B cell (primary cell): Measurements from ENCODE around the gene CD244. TPM values are rescaled to one million over a fixed set of nuclear protein-coding genes. Genes with fewer than 3 reads are reported as not detected.

Experiments used
- ATAC-seq: fragments of 200-7000 bp; cut with Tn5 transposase; one replicate; pipeline ENCODE4 v1.10.0; 2021; ENCODE audit warnings: low read depth, mild to moderate bottlenecking, moderate number of reproducible peaks, moderate library complexity
- CTCF ChIA-PET: fragments of 350-600 bp; sonication (Branson Sonifier 250); formaldehyde crosslinking; loops from one replicate; lab custom pipeline; 2021; ENCODE audit warnings: antibody characterized with exemption, inconsistent platforms; lab: Charles Lee
- POLR2A ChIA-PET: fragments of 350-600 bp; sonication (Branson Sonifier 250); formaldehyde crosslinking; loops from one replicate; lab custom pipeline; 2021; ENCODE audit warnings: antibody characterized with exemption; lab: Charles Lee
- DNase-seq: peaks from one replicate; pipeline ENCODE4 v3.0.0; 2013
- H2AFZ ChIP-seq: 2 replicates; pipeline ENCODE4 v1.6.1; 2012; ENCODE audit warnings: mild to moderate bottlenecking, low read depth, low read length; ENCODE audit not compliant: insufficient read depth, poor library complexity, severe bottlenecking
- H3K27ac ChIP-seq, 2 donors: 1 replicate in 1 of 2; 2 replicates in 1 of 2; pipeline ENCODE4 v1.5.1; 2012 to 2013; ENCODE audit warnings: low read length in 2 of 2, mild to moderate bottlenecking in 2 of 2, moderate library complexity in 1 of 2
- H3K27me3 ChIP-seq, 4 experiments: fragments of 200-600 bp in 1 of 4; sonication (generic) in 1 of 4; replicated peaks in 1 of 4; 1 replicate in 2 of 4; 2 replicates in 2 of 4; pipeline versions ENCODE4 v1.6.1 to v1.7.0; 2013 to 2016; ENCODE audit warnings: low read length in 3 of 4, mild to moderate bottlenecking in 2 of 4, mixed read lengths in 1 of 4, moderate library complexity in 1 of 4; ENCODE audit not compliant: insufficient read depth in 4 of 4, control insufficient read depth in 3 of 4; ENCODE audit errors: control extremely low read depth in 1 of 4
- H3K36me3 ChIP-seq, 2 experiments: replicated peaks in 1 of 2; 1 replicate in 1 of 2; 2 replicates in 1 of 2; pipeline versions ENCODE4 v1.6.1 to v1.7.1; 2013; ENCODE audit warnings: low read length in 1 of 2; ENCODE audit not compliant: insufficient read depth in 2 of 2, control insufficient read depth in 1 of 2; ENCODE audit errors: control extremely low read depth in 1 of 2, extremely low read depth in 1 of 2
- H3K4me1 ChIP-seq, 2 donors: fragments of 200-600 bp in 1 of 2; sonication (generic) in 1 of 2; 1 replicate in 1 of 2; 2 replicates in 1 of 2; pipeline versions ENCODE4 v1.5.1 to v1.6.1; 2013 to 2017; ENCODE audit warnings: low read length in 2 of 2; ENCODE audit not compliant: control insufficient read depth in 2 of 2, insufficient read depth in 2 of 2
- H3K4me2 ChIP-seq: replicated peaks from 2 replicates; pipeline ENCODE3; 2012; ENCODE audit warnings: mild to moderate bottlenecking, low read depth, low read length; ENCODE audit not compliant: poor library complexity, severe bottlenecking
- H3K4me3 ChIP-seq, 5 experiments: fragments of 200-600 bp in 1 of 5; sonication (generic) in 1 of 5; 1 replicate in 3 of 5; 2 replicates in 2 of 5; pipeline versions ENCODE4 v1.5.1 to v1.7.0; 2011 to 2016; ENCODE audit warnings: low read length in 4 of 5, mild to moderate bottlenecking in 4 of 5, low read depth in 2 of 5, control low read depth in 1 of 5, moderate library complexity in 1 of 5; ENCODE audit not compliant: insufficient read depth in 1 of 5; ENCODE audit errors: control extremely low read depth in 1 of 5, extremely low read depth in 1 of 5
- H3K79me2 ChIP-seq: fragments of 200-600 bp; sonication (generic); one replicate; pipeline ENCODE4 v1.6.0; 2016; ENCODE audit warnings: low read length; ENCODE audit not compliant: control insufficient read depth, insufficient read depth
- H3K9ac ChIP-seq: fragments of 200-600 bp; sonication (generic); 2 replicates; pipeline ENCODE4 v1.6.1; 2017; ENCODE audit warnings: mild to moderate bottlenecking, low read length, moderate library complexity
- H3K9me3 ChIP-seq, 3 donors: one replicate each; pipeline versions ENCODE4 v1.6.1 to v1.7.1; 2013; ENCODE audit warnings: low read length in 2 of 3; ENCODE audit not compliant: control insufficient read depth in 2 of 3, insufficient read depth in 1 of 3; ENCODE audit errors: control extremely low read depth in 1 of 3
- H4K20me1 ChIP-seq: 2 replicates; pipeline ENCODE4 v1.6.0; 2012; ENCODE audit warnings: mild to moderate bottlenecking, low read length; ENCODE audit not compliant: insufficient read depth, control insufficient read depth, poor library complexity, severe bottlenecking
- H3K27ac Mint-ChIP-seq: one replicate; pipeline ENCODE4 v1.8.0; 2021; ENCODE audit warnings: mixed read lengths
- H3K27me3 Mint-ChIP-seq: one replicate; pipeline ENCODE4 v1.8.0; 2021; ENCODE audit warnings: mixed read lengths
- H3K4me1 Mint-ChIP-seq: one replicate; pipeline ENCODE4 v1.8.0; 2021; ENCODE audit warnings: mixed read lengths
- H3K4me3 Mint-ChIP-seq: one replicate; pipeline ENCODE4 v1.8.0; 2021; ENCODE audit warnings: mixed read lengths
- H3K9me3 Mint-ChIP-seq: one replicate; pipeline ENCODE4 v1.8.0; 2022; ENCODE audit warnings: mixed read lengths; ENCODE audit not compliant: insufficient read depth
- EZH2 ChIP-seq: IDR thresholded peaks from 2 replicates; pipeline ENCODE4 v1.6.1; 2012; ENCODE audit warnings: borderline replicate concordance, low read depth, mild to moderate bottlenecking, moderate library complexity, low read length; ENCODE audit not compliant: insufficient read depth, poor library complexity, severe bottlenecking
- WGBS: methylation state at CpG from one replicate; pipeline ENCODE4 v1.1.5; 2013; ENCODE audit warnings: missing lambda C conversion rate; ENCODE audit not compliant: insufficient coverage; 5-methylcytosine and 5-hydroxymethylcytosine counted together
- intact Hi-C: fragments of 100-400 bp; cut with micrococcal nuclease; formaldehyde crosslinking; loops from one replicate; pipeline ENCODE4 v1.10.0; 2022
- polyA plus RNA-seq: library from polyadenylated mRNA; depleted of rRNA; stranded (reverse); fragments of >200 nt; gene quantifications from 2 replicates; pipeline ENCODE4 v1.2.3, GENCODE V29; 2012
- total RNA-seq, 2 donors: library from RNA; stranded (reverse); fragments of 120-200 nt in 1 of 2; gene quantifications; 1 replicate in 1 of 2; 2 replicates in 1 of 2; pipeline versions ENCODE4 v1.2.3 to v1.2.4, GENCODE V29; 2013 to 2022
- TF ChIP-seq, protein P1 (sequence below): fragments of 200-600 bp; IDR thresholded peaks from one replicate; pipeline ENCODE4 v1.8.0; 2022; ENCODE audit warnings: antibody characterized with exemption, mild to moderate bottlenecking

The CD244 gene
- total and polyA plus RNA-seq, 2 donors (not counting 1 experiment from before 2014, with no cell fraction given), result 0.31 TPM; not detected in 1

DNA sequence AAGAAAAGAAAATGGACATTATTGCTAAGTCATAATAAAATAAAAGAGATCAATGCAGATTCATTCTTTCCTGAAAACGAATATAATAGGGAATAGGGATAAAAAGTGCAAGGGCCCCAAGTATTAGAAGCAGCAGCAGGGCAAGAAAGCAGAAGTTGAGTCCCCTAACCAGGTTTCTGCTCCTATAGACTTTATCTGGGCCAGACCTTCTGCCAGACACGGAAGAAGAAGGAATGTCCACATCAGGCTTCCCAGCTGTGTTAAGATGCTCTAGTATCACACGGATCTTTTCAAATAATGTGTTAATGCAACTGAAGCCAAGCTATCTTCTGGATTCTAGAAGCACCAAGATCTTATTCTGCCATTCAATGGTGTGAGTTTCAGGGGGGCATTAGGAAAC is 26.9 kb downstream of the CD244 start:
- intact Hi-C loops, result loop anchor here (1.0 to 10.0 kb wide), 4 partner anchors 38 to 297 kb away; partner anchors contain the start of genes DEDD, ITLN1 and LY9
- Histone ChIP-seq H3K27me3 (no peaks in the 10 kb centered on the region), H3K36me3 (no peaks in the 10 kb centered on the region), H2AFZ (no peak overlapping the region), H4K20me1 (no peaks in the 10 kb centered on the region), H3K4me3 (no peak overlapping the region), H3K4me2 (no peak overlapping the region), H3K9ac (no peak overlapping the region), H3K27ac (no peak overlapping the region), H3K4me1 (peaks cover 31 to 33% of the 10 kb centered on the region in 2 donors), H3K9me3 (no peaks in the 10 kb centered on the region), H3K79me2 (no peaks in the 10 kb centered on the region)
- peak; percentile 42 for DNase-seq
- no peaks in the 10 kb centered on the region for H3K27me3 Mint-ChIP-seq
- no peaks in the 10 kb centered on the region for H3K9me3 Mint-ChIP-seq
- ChIA-PET CTCF (interaction anchor here (0.6 to 6.6 kb wide), 15 partner anchors 21 to 304 kb away, joined by 3 to 111 read pairs (median 4); partner anchors contain the start of gene ITLN2), POLR2A (interaction anchor here (0.5 kb wide), 1 partner anchor 348 kb away, joined by 15 read pairs; no protein-coding TSS in a partner anchor)
- 41% methylated on average over 2 of the region's 3 CpGs for WGBS
- H3K27ac Mint-ChIP-seq, result peak overlapping the region; percentile 85
- H3K4me3 Mint-ChIP-seq, result no peak overlapping the region
- ATAC-seq, result no peak
- peaks cover 39% of the 10 kb centered on the region for H3K4me1 Mint-ChIP-seq
- TF ChIP-seq, protein P1, sequence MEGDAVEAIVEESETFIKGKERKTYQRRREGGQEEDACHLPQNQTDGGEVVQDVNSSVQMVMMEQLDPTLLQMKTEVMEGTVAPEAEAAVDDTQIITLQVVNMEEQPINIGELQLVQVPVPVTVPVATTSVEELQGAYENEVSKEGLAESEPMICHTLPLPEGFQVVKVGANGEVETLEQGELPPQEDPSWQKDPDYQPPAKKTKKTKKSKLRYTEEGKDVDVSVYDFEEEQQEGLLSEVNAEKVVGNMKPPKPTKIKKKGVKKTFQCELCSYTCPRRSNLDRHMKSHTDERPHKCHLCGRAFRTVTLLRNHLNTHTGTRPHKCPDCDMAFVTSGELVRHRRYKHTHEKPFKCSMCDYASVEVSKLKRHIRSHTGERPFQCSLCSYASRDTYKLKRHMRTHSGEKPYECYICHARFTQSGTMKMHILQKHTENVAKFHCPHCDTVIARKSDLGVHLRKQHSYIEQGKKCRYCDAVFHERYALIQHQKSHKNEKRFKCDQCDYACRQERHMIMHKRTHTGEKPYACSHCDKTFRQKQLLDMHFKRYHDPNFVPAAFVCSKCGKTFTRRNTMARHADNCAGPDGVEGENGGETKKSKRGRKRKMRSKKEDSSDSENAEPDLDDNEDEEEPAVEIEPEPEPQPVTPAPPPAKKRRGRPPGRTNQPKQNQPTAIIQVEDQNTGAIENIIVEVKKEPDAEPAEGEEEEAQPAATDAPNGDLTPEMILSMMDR, result no peak
- TF ChIP-seq EZH2, result no peak

DNA sequence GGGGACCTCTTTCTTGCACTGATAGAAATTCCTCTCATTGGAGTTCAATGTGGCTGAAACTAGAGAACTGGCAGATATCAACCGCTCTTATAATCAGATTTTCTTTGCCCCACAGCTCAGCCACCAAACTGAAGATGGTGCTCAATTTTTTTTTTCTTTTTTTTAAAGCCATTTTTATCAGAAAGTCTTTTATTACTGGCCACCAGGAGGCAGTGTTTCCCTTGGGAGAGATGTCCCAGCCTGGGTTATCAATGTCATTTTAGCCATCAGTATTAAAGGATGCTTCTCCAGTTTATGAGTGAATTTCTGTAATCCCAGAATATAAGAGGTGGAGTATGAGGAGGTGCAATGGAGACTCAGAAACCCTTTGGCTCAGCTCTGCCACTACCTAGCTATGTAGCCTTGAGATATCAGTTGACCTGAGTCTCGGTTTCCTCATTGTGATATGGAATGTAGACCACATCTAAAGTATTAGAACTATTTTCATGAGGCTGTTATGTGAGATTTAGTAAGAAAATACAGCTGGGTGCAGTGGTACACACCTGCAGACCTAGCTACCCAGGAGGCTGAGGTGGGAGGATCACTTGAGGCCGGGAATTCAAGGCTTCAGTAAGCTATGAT is 27.6 kb downstream of the CD244 start:
- Histone ChIP-seq H2AFZ (no peak overlapping the region), H3K9me3 (no peaks in the 10 kb centered on the region), H3K4me1 (peaks cover 31 to 33% of the 10 kb centered on the region in 2 donors), H3K79me2 (no peaks in the 10 kb centered on the region), H3K9ac (no peak overlapping the region), H3K27ac (no peak overlapping the region), H3K36me3 (no peaks in the 10 kb centered on the region), H3K4me3 (no peak overlapping the region), H4K20me1 (no peaks in the 10 kb centered on the region), H3K27me3 (no peaks in the 10 kb centered on the region), H3K4me2 (no peak overlapping the region)
- peaks cover 45% of the 10 kb centered on the region for H3K4me1 Mint-ChIP-seq
- H3K9me3 Mint-ChIP-seq, result no peaks in the 10 kb centered on the region
- ATAC-seq, result no peak
- H3K27me3 Mint-ChIP-seq, result no peaks in the 10 kb centered on the region
- no peak overlapping the region for H3K4me3 Mint-ChIP-seq
- intact Hi-C loops, result loop anchor here (1.0 to 10.0 kb wide), 3 partner anchors 38 to 116 kb away; partner anchors contain the start of genes ITLN1 and LY9
- no peak overlapping the region for H3K27ac Mint-ChIP-seq
- POLR2A ChIA-PET, result interaction anchor here (0.5 to 0.7 kb wide), 2 partner anchors 156 to 348 kb away, joined by 3 to 15 read pairs; no protein-coding TSS in a partner anchor
- TF ChIP-seq, protein P1, result peak; percentile 52
- TF ChIP-seq EZH2, result no peak
- CTCF ChIA-PET, result interaction anchor here (0.6 to 6.6 kb wide), 20 partner anchors 20 to 304 kb away, joined by 3 to 111 read pairs (median 4); partner anchors contain the start of gene ITLN2
- peak; percentile 71 for DNase-seq
- no CpG with 5 or more reads among the region's 3 CpGs for WGBS
